ENCODE data around the gene MAD1L1.

Gene MAD1L1

GRCh38 chr7:1918881-1919525 lies 313.7 kb downstream of the MAD1L1 start:
- no peaks in the 10 kb centered on the region for H3F3A ChIP-seq (ENCODE audit: insufficient read depth)
- no peaks in the 10 kb centered on the region for H4K20me1 ChIP-seq (ENCODE audit: low read depth, low read length)
- H3K9ac ChIP-seq (ENCODE audit: low read length), result no peak overlapping the region
- H3K27ac ChIP-seq (ENCODE audit: low read depth, low read length), result no peak overlapping the region
- TF ChIP-seq, protein P1, sequence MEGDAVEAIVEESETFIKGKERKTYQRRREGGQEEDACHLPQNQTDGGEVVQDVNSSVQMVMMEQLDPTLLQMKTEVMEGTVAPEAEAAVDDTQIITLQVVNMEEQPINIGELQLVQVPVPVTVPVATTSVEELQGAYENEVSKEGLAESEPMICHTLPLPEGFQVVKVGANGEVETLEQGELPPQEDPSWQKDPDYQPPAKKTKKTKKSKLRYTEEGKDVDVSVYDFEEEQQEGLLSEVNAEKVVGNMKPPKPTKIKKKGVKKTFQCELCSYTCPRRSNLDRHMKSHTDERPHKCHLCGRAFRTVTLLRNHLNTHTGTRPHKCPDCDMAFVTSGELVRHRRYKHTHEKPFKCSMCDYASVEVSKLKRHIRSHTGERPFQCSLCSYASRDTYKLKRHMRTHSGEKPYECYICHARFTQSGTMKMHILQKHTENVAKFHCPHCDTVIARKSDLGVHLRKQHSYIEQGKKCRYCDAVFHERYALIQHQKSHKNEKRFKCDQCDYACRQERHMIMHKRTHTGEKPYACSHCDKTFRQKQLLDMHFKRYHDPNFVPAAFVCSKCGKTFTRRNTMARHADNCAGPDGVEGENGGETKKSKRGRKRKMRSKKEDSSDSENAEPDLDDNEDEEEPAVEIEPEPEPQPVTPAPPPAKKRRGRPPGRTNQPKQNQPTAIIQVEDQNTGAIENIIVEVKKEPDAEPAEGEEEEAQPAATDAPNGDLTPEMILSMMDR (IDR thresholded peaks at IDR 0.05; ENCODE audit: insufficient read depth, low read length, poor library complexity, severe bottlenecking), result no peak
- TF ChIP-seq EZH2phosphoT487 (conservative IDR thresholded peaks at IDR 0.05; ENCODE audit: low read length), result no peak
- no peaks in the 10 kb centered on the region for H3K36me3 ChIP-seq (ENCODE audit: low read length)
- no peaks in the 10 kb centered on the region for H3K9me2 ChIP-seq (replicated peaks; ENCODE audit: insufficient read depth, low read length)
- no peak overlapping the region for H3K4me2 ChIP-seq (ENCODE audit: low read depth, low read length, poor library complexity, severe bottlenecking)
- H3K4me3 ChIP-seq (ENCODE audit: insufficient read depth, low read length, poor library complexity, severe bottlenecking), result no peak overlapping the region
- no peaks in the 10 kb centered on the region for H3K9me3 ChIP-seq (ENCODE audit: insufficient read depth, low read length)
- H3K27me3 ChIP-seq (ENCODE audit: low read length), result no peaks in the 10 kb centered on the region
- no peaks in the 10 kb centered on the region for H3K79me2 ChIP-seq (ENCODE audit: insufficient read depth, low read length)
- H2AFZ ChIP-seq (ENCODE audit: low read depth, low read length, severe bottlenecking), result no peak overlapping the region

DNA sequence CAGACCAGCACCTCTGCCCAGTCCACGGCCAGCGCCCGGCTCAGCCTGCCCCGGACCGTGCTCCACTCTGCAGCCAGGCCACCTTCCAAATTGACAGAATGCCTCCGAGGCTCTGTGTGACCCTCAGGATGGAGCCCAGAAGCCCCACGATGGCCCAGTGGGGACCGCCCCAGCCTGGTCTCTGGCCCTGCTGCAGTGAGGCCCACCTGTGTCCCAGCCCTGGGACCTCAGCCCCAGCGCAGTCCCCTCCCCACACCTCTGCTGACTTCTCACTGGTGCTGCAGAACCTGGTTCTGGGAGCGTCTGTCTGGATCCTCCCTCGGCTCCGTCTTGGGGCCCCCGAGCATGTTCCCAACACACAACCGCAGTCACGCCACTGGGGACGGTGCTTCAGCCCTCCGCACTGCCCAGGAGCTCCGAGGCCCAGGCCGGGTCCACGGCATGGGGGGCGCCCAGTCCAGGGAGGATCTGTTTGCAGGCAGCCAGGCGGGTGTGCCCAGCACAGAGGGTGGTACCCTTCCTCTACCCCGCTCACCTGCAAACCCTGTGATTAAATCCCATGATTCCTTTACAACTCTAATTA lies 314.6 kb downstream of the MAD1L1 start:
- no peak overlapping the region for H3K27ac ChIP-seq (ENCODE audit: low read depth, low read length)
- no peaks in the 10 kb centered on the region for H3K27me3 ChIP-seq (ENCODE audit: low read length)
- no peak overlapping the region for H3K4me3 ChIP-seq (ENCODE audit: insufficient read depth, low read length, poor library complexity, severe bottlenecking)
- H3K79me2 ChIP-seq (ENCODE audit: insufficient read depth, low read length), result no peaks in the 10 kb centered on the region
- no peak overlapping the region for H3K9ac ChIP-seq (ENCODE audit: low read length)
- H3K4me2 ChIP-seq (ENCODE audit: low read depth, low read length, poor library complexity, severe bottlenecking), result no peak overlapping the region
- H2AFZ ChIP-seq (ENCODE audit: low read depth, low read length, severe bottlenecking), result no peak overlapping the region
- TF ChIP-seq EZH2phosphoT487 (conservative IDR thresholded peaks at IDR 0.05; ENCODE audit: low read length), result no peak
- TF ChIP-seq, protein P1 (IDR thresholded peaks at IDR 0.05; ENCODE audit: insufficient read depth, low read length, poor library complexity, severe bottlenecking), result no peak
- no peaks in the 10 kb centered on the region for H3F3A ChIP-seq (ENCODE audit: insufficient read depth)
- no peaks in the 10 kb centered on the region for H3K9me3 ChIP-seq (ENCODE audit: insufficient read depth, low read length)
- no peaks in the 10 kb centered on the region for H3K36me3 ChIP-seq (ENCODE audit: low read length)
- no peaks in the 10 kb centered on the region for H4K20me1 ChIP-seq (ENCODE audit: low read depth, low read length)
- H3K9me2 ChIP-seq (replicated peaks; ENCODE audit: insufficient read depth, low read length), result no peaks in the 10 kb centered on the region

GRCh38 chr7:1917221-1918062 lies 315.3 kb downstream of the MAD1L1 start:
- TF ChIP-seq EZH2phosphoT487 (conservative IDR thresholded peaks at IDR 0.05; ENCODE audit: low read length), result no peak
- TF ChIP-seq, protein P1 (IDR thresholded peaks at IDR 0.05; ENCODE audit: insufficient read depth, low read length, poor library complexity, severe bottlenecking), result no peak
- H3K4me2 ChIP-seq (ENCODE audit: low read depth, low read length, poor library complexity, severe bottlenecking), result no peak overlapping the region
- H3K27ac ChIP-seq (ENCODE audit: low read depth, low read length), result no peak overlapping the region
- H3K4me3 ChIP-seq (ENCODE audit: insufficient read depth, low read length, poor library complexity, severe bottlenecking), result no peak overlapping the region
- H3K9ac ChIP-seq (ENCODE audit: low read length), result no peak overlapping the region
- no peaks in the 10 kb centered on the region for H3K79me2 ChIP-seq (ENCODE audit: insufficient read depth, low read length)
- no peak overlapping the region for H2AFZ ChIP-seq (ENCODE audit: low read depth, low read length, severe bottlenecking)
- H3F3A ChIP-seq (ENCODE audit: insufficient read depth), result no peaks in the 10 kb centered on the region
- no peaks in the 10 kb centered on the region for H3K9me2 ChIP-seq (replicated peaks; ENCODE audit: insufficient read depth, low read length)
- H3K27me3 ChIP-seq (ENCODE audit: low read length), result no peaks in the 10 kb centered on the region
- no peaks in the 10 kb centered on the region for H3K9me3 ChIP-seq (ENCODE audit: insufficient read depth, low read length)
- H4K20me1 ChIP-seq (ENCODE audit: low read depth, low read length), result no peaks in the 10 kb centered on the region
- no peaks in the 10 kb centered on the region for H3K36me3 ChIP-seq (ENCODE audit: low read length)
